ENCODE measurements around the gene COX8A. TPM values are rescaled to one million over a fixed set of nuclear protein-coding genes. Genes with fewer than 3 reads are reported as not detected.
"Not testable (repeated sequence)": the region's sequence is repeated elsewhere in the genome, so short reads cannot be mapped to it uniquely, and the experiment has no call there.

COX8A gene
- total RNA-seq, 1 experiment from 2014 or later, result 1,023 TPM

- DNase-seq (ENCODE audit: low read depth), result no peak
Observed at GRCh38 chr11:63966444-63966843, 8.0 kb upstream of the COX8A start.

DNA sequence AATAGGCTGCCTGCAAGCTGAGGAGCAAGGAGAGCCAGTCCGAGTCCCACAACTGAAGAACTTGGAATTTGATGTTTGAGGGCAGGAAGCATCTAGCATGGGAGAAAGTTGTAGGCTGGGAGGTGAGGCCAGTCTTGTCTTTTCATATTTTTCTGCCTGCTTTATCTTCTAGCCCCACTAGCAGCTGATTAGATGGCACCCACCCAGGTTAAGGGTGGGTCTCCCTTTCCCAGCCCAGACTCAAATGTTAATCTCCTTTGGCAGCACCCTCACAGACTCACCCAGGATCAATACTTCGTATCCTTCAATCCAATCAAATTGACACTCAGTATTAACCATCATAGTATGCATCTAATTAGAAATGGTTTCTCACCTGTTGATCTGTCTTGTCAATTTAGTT is 5.0 kb upstream of the COX8A start:
- no peak for DNase-seq (ENCODE audit: low read depth)

- DNase-seq (ENCODE audit: low read depth), result no peak
Observed at GRCh38 chr11:63970902-63971301, 3.5 kb upstream of the COX8A start.

DNA sequence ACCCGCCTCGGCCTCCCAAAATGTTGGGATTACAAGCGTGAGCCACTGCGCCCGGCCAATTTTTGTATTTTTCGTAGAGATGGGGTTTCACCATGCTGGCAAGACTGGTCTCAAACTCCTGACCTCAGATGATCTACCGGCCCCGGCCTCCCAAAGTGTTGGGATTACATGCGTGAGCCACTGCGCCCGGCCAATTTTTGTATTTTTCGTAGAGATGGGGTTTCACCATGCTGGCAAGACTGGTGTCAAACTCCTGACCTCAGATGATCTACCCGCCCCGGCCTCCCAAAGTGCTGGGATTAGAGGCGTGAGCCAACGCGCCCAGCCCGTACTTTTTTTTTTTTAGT is 535 bp upstream of the COX8A start:
- not testable (repeated sequence) for DNase-seq (ENCODE audit: low read depth)

DNA sequence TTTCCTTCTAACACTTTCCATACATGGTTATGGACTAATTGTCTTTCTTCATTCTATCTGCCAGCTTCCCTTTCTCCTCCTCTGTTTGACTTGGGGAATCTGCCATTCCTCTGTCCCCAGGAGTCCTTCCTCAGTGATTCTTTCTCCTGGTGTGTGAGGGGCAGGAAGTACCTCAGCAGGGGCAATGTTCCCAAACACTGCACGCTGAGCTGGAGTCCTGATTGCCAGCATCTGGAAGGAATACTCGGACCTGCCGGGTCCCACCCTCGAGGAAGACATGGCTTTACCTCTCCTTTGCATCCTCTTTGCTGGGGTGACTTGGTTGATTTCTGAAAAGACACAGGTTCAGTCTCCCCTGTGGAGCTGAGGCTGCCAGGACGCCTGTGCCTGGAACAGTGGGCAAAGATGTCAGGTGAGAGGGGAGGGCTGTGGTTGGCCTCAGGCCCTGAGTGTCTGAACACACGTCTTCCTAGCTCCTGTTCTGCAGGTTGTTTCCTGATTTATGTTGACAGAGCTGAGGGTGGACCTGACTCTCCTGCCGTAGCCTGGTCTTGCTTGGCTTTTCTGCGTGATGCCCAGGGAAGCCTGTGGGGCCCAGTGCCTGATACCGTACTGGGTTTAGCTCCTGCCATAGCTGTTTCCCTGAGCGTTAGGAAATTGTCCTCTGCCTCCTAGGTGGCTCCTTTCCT is 4.3 kb downstream of the COX8A start:
- DNase-seq (ENCODE audit: low read depth), result no peak

DNA sequence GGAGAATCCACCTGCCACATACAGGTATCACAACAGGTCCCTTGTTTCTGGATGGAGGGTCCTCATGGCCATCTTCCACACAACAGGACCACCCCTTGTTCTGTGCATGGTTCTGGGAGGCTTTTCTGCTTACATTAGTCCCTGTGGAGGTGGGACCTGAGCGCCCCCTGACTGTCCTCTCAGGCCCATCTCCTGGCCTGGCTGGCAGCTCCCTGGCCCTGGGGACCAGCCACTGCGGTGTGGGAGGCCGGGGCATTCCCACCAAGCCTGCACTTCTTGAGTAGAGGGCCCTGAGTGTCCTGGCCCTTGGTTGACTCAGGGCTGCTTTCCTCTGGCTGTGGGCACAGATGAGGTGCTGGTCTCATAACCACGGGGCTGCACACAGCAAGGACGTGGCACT is 5.0 kb downstream of the COX8A start:
- DNase-seq (ENCODE audit: low read depth), result no peak

- DNase-seq (ENCODE audit: low read depth), result peak; percentile 33
Observed at GRCh38 chr11:63985812-63986155, 11.4 kb downstream of the COX8A start.

DNA sequence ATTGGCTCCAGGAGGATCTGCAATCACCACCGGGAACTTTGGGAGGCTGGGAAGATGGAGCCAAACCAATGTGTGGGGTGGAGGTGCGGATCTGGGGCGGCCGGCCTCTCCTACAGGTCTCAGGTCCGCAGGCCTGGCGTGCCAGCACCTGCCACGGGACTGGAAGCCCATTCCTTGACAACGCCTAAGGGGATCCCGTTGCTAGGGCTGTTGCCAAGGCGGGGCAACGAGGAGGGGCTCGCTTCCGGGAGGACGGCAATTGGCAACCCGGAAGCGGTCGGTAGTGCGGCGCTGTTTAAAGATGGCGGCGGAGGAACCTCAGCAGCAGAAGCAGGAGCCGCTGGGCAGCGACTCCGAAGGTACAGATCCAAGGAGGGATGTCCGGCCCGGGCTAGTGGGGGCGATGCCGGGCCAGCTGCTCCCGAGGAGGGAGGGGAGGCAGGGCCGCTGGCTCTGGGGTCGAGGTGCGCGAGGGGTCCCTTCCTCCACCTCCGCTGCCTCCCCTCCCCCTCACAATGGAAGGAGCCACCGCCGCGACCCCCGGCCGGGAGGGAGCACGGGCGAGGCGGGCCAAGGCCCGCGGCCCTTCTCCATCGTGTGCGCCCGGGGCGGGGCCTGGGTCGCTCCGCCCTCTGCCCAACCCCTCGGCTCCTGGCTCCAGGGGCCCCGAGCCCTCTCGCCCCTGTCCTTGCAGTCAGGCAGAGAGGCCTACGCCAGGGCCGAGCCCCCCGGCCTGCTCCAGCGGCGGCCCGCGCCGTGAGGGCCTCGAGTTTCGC is 11.9 kb downstream of the COX8A start, which contains the start of gene OTUB1:
TSS of gene OTUB1 (plus strand) at position 283 of the 776 bp plus-strand sequence. CDS start at position 302, 19 bp downstream.
- DNase-seq (ENCODE audit: low read depth), result peak; percentile 88

- DNase-seq (ENCODE audit: low read depth), result no peak
Observed at GRCh38 chr11:63986932-63987513, 12.6 kb downstream of the COX8A start.

DNA sequence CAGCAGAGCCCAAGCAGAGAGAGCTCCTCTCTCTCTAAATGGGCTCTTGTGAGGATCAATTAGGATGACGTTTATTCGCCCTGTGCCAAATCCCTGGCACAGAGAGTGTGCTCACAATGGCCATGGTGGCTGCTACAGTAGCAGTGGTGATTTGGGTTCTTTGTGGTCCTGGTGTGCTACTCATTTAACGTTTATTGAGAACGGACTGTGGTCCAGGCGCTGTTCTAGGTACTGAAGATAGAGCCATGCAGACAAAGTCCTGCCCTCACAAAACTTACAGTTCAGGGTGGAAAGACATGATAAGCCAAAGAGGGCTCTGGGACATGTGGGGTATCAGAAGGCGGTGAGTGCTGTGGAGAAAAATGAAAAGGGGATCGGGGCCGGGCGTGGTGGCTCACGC is 17.1 kb downstream of the COX8A start:
- DNase-seq (ENCODE audit: low read depth), result no peak

GRCh38 chr11:63993100-63993499 is 18.7 kb downstream of the COX8A start:
- no peak for DNase-seq (ENCODE audit: low read depth)

GRCh38 chr11:63993993-63994392 is 19.6 kb downstream of the COX8A start:
- no peak for DNase-seq (ENCODE audit: low read depth)

GRCh38 chr11:63996512-63996911 is 22.1 kb downstream of the COX8A start:
- DNase-seq (ENCODE audit: low read depth), result no peak

GRCh38 chr11:63997104-63997700 is 22.8 kb downstream of the COX8A start:
- no peak for DNase-seq (ENCODE audit: low read depth)

DNA sequence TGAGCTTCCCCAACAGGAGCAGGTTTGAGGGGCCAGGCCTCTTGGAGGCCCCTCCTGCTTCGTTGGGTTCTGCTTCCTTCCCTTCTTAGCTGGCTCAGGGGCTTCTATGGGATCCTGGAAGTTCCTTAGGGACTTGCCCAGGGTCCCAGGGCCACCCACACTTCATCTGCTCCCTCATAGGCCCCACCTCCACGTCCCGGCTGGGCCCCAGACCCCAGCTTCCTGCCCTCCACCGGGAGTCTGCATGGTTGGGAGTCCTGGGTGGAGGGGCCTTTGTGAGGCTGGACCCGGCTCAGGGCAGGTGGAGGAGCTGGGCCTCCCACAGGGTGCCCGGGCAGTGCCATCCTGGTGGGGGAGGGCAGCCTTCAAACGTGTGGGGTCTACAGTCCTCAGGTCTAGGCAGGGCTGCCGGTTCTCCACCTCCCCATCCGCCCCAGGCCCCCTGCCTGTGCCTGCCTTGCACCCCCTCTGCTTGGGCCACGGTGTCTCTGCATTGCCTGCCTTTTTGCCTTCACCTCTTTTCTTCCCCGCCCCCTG is 23.4 kb downstream of the COX8A start:
- DNase-seq (ENCODE audit: low read depth), result no peak

- no peak for DNase-seq (ENCODE audit: low read depth)
Observed at GRCh38 chr11:63998558-63999348, 24.3 kb downstream of the COX8A start.

- no peak for DNase-seq (ENCODE audit: low read depth)
Observed at GRCh38 chr11:63999349-64000025, 25.1 kb downstream of the COX8A start.

GRCh38 chr11:64000026-64000739 is 25.8 kb downstream of the COX8A start:
- no peak for DNase-seq (ENCODE audit: low read depth)

GRCh38 chr11:64000740-64001483 is 26.5 kb downstream of the COX8A start:
- no peak for DNase-seq (ENCODE audit: low read depth)
